Neuronal stem cell (in vitro differentiated cells): ENCODE results near the gene PABPN1.

Source experiments
- DNase-seq: peaks from one replicate; pipeline ENCODE4 v3.0.0-alpha.2; 2013; ENCODE audit warnings: low spot score
- H2AFZ ChIP-seq: one replicate; pipeline ENCODE4 v1.6.1; 2013; ENCODE audit warnings: mild to moderate bottlenecking, low read length, inconsistent platforms
- H2AK5ac ChIP-seq: 2 replicates; pipeline ENCODE4 v1.6.1; 2013; ENCODE audit warnings: low read depth, mild to moderate bottlenecking, inconsistent platforms, low read length, moderate library complexity, mixed read lengths
- H2BK120ac ChIP-seq: 2 replicates; pipeline ENCODE4 v1.6.1; 2013; ENCODE audit warnings: low read depth, mild to moderate bottlenecking, inconsistent platforms, low read length, moderate library complexity, mixed read lengths
- H2BK12ac ChIP-seq: one replicate; pipeline ENCODE4 v1.6.1; 2013; ENCODE audit warnings: low read length, inconsistent platforms
- H2BK15ac ChIP-seq: 2 replicates; pipeline ENCODE4 v1.6.1; 2013; ENCODE audit warnings: mild to moderate bottlenecking, low read length, inconsistent platforms, mixed read lengths
- H2BK5ac ChIP-seq: one replicate; pipeline ENCODE4 v1.6.1; 2013; ENCODE audit warnings: inconsistent platforms, mild to moderate bottlenecking, low read length, moderate library complexity
- H3K14ac ChIP-seq: one replicate; pipeline ENCODE4 v1.6.1; 2013; ENCODE audit warnings: low read length, inconsistent platforms
- H3K18ac ChIP-seq: 2 replicates; pipeline ENCODE4 v1.6.1; 2013; ENCODE audit warnings: low read length, inconsistent platforms
- H3K23ac ChIP-seq: 2 replicates; pipeline ENCODE4 v1.6.1; 2013; ENCODE audit warnings: low read depth, mild to moderate bottlenecking, mixed read lengths, low read length, inconsistent platforms; ENCODE audit not compliant: poor library complexity
- H3K27ac ChIP-seq: replicated peaks from 3 replicates; pipeline ENCODE4 v1.5.1; 2013; ENCODE audit warnings: low read length, inconsistent platforms
- H3K27me3 ChIP-seq, 3 experiments: 2 replicates each; pipeline ENCODE4 v1.6.1; 2013; ENCODE audit warnings: low read length in 3 of 3, mild to moderate bottlenecking in 2 of 3, inconsistent platforms in 1 of 3, low read depth in 1 of 3, mixed read lengths in 1 of 3, moderate library complexity in 1 of 3; ENCODE audit not compliant: control insufficient read depth in 3 of 3, insufficient read depth in 3 of 3
- H3K36me3 ChIP-seq, 2 donors: replicated peaks in 1 of 2; 2 replicates each; pipeline ENCODE4 v1.6.1; 2013; ENCODE audit warnings: low read length in 2 of 2; ENCODE audit not compliant: control insufficient read depth in 2 of 2, insufficient read depth in 2 of 2
- H3K4ac ChIP-seq: 2 replicates; pipeline ENCODE4 v1.6.1; 2013; ENCODE audit warnings: inconsistent platforms, mild to moderate bottlenecking, low read length, moderate library complexity
- H3K4me1 ChIP-seq, 2 donors: 1 replicate in 1 of 2; 2 replicates in 1 of 2; pipeline ENCODE4 v1.6.1; 2013; ENCODE audit warnings: low read length in 2 of 2, low read depth in 1 of 2; ENCODE audit not compliant: control insufficient read depth in 2 of 2, insufficient read depth in 1 of 2
- H3K4me2 ChIP-seq: one replicate; pipeline ENCODE4 v1.6.1; 2013; ENCODE audit warnings: mild to moderate bottlenecking, low read length, inconsistent platforms; ENCODE audit not compliant: insufficient read depth, poor library complexity, severe bottlenecking
- H3K4me3 ChIP-seq, 2 donors: 2 replicates each; pipeline ENCODE4 v1.5.1; 2013; ENCODE audit warnings: low read length in 2 of 2, mild to moderate bottlenecking in 2 of 2, inconsistent platforms in 1 of 2, moderate library complexity in 1 of 2
- H3K79me1 ChIP-seq: one replicate; pipeline ENCODE4 v1.6.1; 2013; ENCODE audit warnings: low read depth, mild to moderate bottlenecking, inconsistent platforms, low read length, moderate library complexity
- H3K9ac ChIP-seq: one replicate; pipeline ENCODE4 v1.6.1; 2013; ENCODE audit warnings: mild to moderate bottlenecking, low read depth, low read length, inconsistent platforms; ENCODE audit not compliant: poor library complexity
- H3K9me3 ChIP-seq, 2 donors: replicated peaks in 1 of 2; 2 replicates each; pipeline versions ENCODE3 to v1.6.1; 2013; ENCODE audit warnings: low read length in 2 of 2, mild to moderate bottlenecking in 2 of 2, inconsistent platforms in 1 of 2, low read depth in 1 of 2, mixed read lengths in 1 of 2, moderate library complexity in 1 of 2; ENCODE audit not compliant: control insufficient read depth in 2 of 2, insufficient read depth in 1 of 2
- H4K8ac ChIP-seq: one replicate; pipeline ENCODE4 v1.6.1; 2013; ENCODE audit warnings: low read depth, mild to moderate bottlenecking, inconsistent platforms, low read length, moderate library complexity
- H4K91ac ChIP-seq: one replicate; pipeline ENCODE4 v1.6.1; 2013; ENCODE audit warnings: low read length, low read depth, mild to moderate bottlenecking, inconsistent platforms; ENCODE audit not compliant: poor library complexity
- WGBS, 2 donors: extraction: QIAGEN DNeasy Blood & Tissue Kit; methylation state at CpG; one replicate each; pipeline ENCODE4 v1.1.7; 2013; ENCODE audit warnings: missing lambda C conversion rate in 2 of 2, mixed read lengths in 1 of 2; ENCODE audit not compliant: insufficient read length in 2 of 2, insufficient replicate concordance in 1 of 2; ENCODE audit errors: extremely low coverage in 2 of 2; 5-methylcytosine and 5-hydroxymethylcytosine counted together

PABPN1 gene

DNA sequence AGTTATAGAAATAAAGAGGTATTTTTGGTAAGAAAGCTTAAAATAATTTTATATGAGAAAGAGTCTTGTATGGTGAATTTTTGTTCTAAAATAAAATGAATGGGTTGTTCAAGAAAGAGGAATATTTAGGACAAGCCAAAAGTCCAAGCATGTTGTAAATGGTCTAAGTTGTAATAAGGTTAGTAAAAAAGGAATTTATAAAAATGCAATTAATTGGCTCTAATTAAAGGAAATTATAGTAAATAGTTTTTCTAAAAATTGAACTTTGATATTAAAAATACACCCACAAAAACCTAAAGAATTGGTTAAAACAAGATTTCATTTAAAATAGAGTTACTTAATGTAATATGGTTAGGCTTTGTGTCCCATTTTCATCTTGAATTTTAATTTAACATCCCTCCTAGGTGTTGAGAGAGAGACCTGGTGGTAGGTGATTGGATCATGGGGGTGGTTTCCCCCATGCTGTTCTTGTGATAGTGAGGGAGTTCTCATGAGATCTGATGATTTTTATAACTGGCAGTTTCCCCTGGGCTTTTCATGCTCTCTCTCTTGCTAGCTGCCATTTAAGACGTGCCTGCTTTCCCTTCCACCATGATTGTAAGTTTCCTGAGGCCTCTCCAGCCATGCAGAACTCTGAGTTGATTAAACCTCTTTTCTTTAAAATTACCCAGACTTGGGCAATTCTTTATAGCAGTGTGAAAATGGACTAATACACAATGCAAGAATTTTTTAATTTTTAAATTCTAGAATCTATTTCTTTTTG is 18.4 kb downstream of the PABPN1 start:
- Histone ChIP-seq H2AFZ (no peak overlapping the region), H3K36me3 (no peaks in the 10 kb centered on the region), H2BK120ac (no peak overlapping the region), H2AK5ac (no peak overlapping the region), H3K27ac (no peak overlapping the region), H3K14ac (no peak overlapping the region), H3K9me3 (peaks cover 4 to 6% of the 10 kb centered on the region in 2 donors), H3K27me3 (no peaks in the 10 kb centered on the region), H2BK15ac (no peak overlapping the region), H3K4ac (no peak overlapping the region), H4K91ac (no peak overlapping the region), H3K23ac (no peak overlapping the region), H3K4me3 (no peak overlapping the region), H2BK5ac (no peak overlapping the region), H3K79me1 (no peaks in the 10 kb centered on the region), H3K4me1 (no peaks in the 10 kb centered on the region), H3K18ac (no peak overlapping the region), H4K8ac (no peak overlapping the region), H3K4me2 (no peak overlapping the region), H2BK12ac (no peak overlapping the region), H3K9ac (no peak overlapping the region)
- WGBS, 2 donors: no CpG with 5 or more reads among the region's 1 CpG
- no peak for DNase-seq

DNA sequence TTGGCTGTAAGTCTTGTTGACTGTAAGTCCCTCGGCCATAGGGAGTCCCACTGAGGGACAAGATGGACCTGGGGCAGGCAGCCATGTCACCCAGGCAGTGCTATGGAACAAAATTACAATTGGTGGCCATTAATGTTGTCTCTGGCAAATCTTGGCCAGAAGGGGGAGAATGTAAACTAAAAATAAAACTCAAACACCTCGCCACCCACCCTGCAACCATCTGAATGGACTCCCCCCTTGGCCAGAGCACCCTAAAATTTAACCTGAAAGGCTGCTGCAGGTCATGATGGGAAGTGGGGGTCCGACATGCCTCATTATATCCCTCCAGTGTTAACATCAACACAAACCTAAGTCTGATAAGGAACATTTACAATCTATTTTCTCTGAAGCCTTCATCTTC is 23.2 kb downstream of the PABPN1 start:
- Histone ChIP-seq H3K79me1 (no peaks in the 10 kb centered on the region), H4K8ac (no peak overlapping the region), H3K27me3 (no peaks in the 10 kb centered on the region), H2BK12ac (no peak overlapping the region), H3K18ac (no peak overlapping the region), H3K14ac (no peak overlapping the region), H2AK5ac (no peak overlapping the region), H3K27ac (no peak overlapping the region), H4K91ac (no peak overlapping the region), H3K4ac (no peak overlapping the region), H3K36me3 (peaks cover 0 to 8% of the 10 kb centered on the region in 2 donors), H3K23ac (no peak overlapping the region), H2BK15ac (no peak overlapping the region), H2BK120ac (no peak overlapping the region), H3K4me1 (no peaks in the 10 kb centered on the region), H3K9me3 (peaks cover 0 to 2% of the 10 kb centered on the region in 2 donors), H2AFZ (peak overlapping the region; percentile 15), H3K4me3 (no peak overlapping the region), H3K4me2 (no peak overlapping the region), H2BK5ac (no peak overlapping the region), H3K9ac (no peak overlapping the region)
- DNase-seq: no peak
- no CpG with 5 or more reads among the region's 3 CpGs for WGBS, 2 donors

GRCh38 chr14:23345987-23346692 is 24.9 kb downstream of the PABPN1 start:
- no CpG with 5 or more reads among the region's 13 CpGs for WGBS, 2 donors
- no peak for DNase-seq

DNA sequence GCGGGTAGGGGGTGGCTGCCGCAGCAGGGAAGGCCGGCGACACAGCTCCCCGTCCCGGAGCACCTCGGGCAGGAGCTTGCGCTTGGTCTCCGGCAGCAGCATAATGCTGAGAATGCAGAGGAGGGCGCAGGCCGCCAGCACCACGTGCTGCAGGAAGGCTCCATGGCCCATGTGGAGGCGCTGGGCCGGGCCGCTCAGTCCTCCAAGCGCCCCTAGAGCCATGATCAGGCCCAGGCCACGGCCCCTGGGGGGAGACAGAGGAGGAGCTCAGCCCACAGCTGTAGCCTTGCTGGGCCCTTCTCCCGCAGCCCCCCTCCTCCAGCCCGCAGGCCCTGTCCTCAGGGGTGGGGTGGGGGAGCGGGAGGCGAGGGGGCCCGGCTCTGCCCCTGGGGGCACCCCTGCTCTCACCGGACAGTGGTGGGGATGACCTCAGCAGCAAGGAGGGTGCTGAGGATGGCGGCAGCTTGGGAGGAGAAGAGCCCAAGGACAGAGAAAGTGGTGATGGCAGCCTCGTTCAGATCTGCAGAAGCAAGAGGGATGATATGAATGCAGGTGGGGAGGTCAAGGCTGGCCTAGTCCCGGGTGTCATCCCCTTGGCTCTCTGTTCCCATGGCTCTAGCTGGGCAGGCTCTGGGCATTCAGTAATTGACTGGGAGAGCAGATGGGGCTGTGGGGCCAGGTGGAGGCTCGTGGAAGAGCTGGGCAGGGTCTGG is 25.6 kb downstream of the PABPN1 start:
- peaks cover 0 to 3% (median 0%) of the 10 kb centered on the region in 3 experiments for H3K27me3 ChIP-seq

More at GRCh38 chr14:23345987-23346692, 24.9 kb downstream of the PABPN1 start:
- no peak overlapping the region for H3K18ac ChIP-seq
- peak overlapping the region in 1 of 2 donors; percentile 11 for H3K4me3 ChIP-seq
- H3K4me2 ChIP-seq: no peak overlapping the region
- H3K4ac ChIP-seq: no peak overlapping the region
- H3K14ac ChIP-seq: no peak overlapping the region
- no peaks in the 10 kb centered on the region for H3K4me1 ChIP-seq
- H3K36me3 ChIP-seq: peaks cover 3 to 8% of the 10 kb centered on the region in 2 donors
- peak overlapping the region; percentile 35 for H2BK5ac ChIP-seq
- H3K23ac ChIP-seq: no peak overlapping the region
- H2AK5ac ChIP-seq: no peak overlapping the region
- H3K9me3 ChIP-seq: peaks cover 0 to 2% of the 10 kb centered on the region in 2 donors
- peak overlapping the region; percentile 36 for H3K9ac ChIP-seq
- peak overlapping the region; percentile 75 for H4K8ac ChIP-seq
- no peak overlapping the region for H2BK120ac ChIP-seq
- no peak overlapping the region for H4K91ac ChIP-seq
- no peak overlapping the region for H2BK12ac ChIP-seq
- H3K79me1 ChIP-seq: no peaks in the 10 kb centered on the region
- no peaks in the 10 kb centered on the region for H3K27me3 ChIP-seq
- no peak overlapping the region for H3K27ac ChIP-seq
- no peak overlapping the region for H2AFZ ChIP-seq
- no peak overlapping the region for H2BK15ac ChIP-seq

More for the DNA sequence above, 25.6 kb downstream of the PABPN1 start:
- no peak overlapping the region for H2BK12ac ChIP-seq
- no peak overlapping the region for H2BK120ac ChIP-seq
- no peak overlapping the region for H4K91ac ChIP-seq
- H2BK5ac ChIP-seq: peak overlapping the region; percentile 35
- H3K4me1 ChIP-seq: peaks cover 0 to 4% of the 10 kb centered on the region in 2 donors
- no peak overlapping the region for H2AFZ ChIP-seq
- H3K79me1 ChIP-seq: no peaks in the 10 kb centered on the region
- no peak overlapping the region for H3K23ac ChIP-seq
- H3K18ac ChIP-seq: peak overlapping the region; percentile 21
- H3K14ac ChIP-seq: no peak overlapping the region
- peak overlapping the region in 1 of 2 donors; percentile 11 for H3K4me3 ChIP-seq
- peak overlapping the region; percentile 75 for H4K8ac ChIP-seq
- H3K4ac ChIP-seq: no peak overlapping the region
- H3K9me3 ChIP-seq: no peaks in the 10 kb centered on the region
- H3K9ac ChIP-seq: peak overlapping the region; percentile 56
- no peak overlapping the region for H3K27ac ChIP-seq
- peaks cover 7 to 8% of the 10 kb centered on the region in 2 donors for H3K36me3 ChIP-seq
- H2AK5ac ChIP-seq: no peak overlapping the region
- H2BK15ac ChIP-seq: no peak overlapping the region
- WGBS, 2 donors: no CpG with 5 or more reads among the region's 27 CpGs
- no peak overlapping the region for H3K4me2 ChIP-seq
- DNase-seq: no peak
